ENCODE results near the gene DUSP8.

The DUSP8 gene

GRCh38 chr11:1565904-1566247, 6.2 kb downstream of the DUSP8 start:
- no peak for DNase-seq (ENCODE audit: low read depth in 2 of 2)

GRCh38 chr11:1565173-1565903, 6.7 kb downstream of the DUSP8 start:
- DNase-seq (ENCODE audit: low read depth in 2 of 2): no peak

GRCh38 chr11:1564535-1565172, 7.4 kb downstream of the DUSP8 start:
- no peak for DNase-seq (ENCODE audit: low read depth in 2 of 2)

GRCh38 chr11:1563697-1564534, 8.2 kb downstream of the DUSP8 start:
- no peak for DNase-seq (ENCODE audit: low read depth in 2 of 2)

GRCh38 chr11:1563149-1563638, 8.9 kb downstream of the DUSP8 start:
- DNase-seq (ENCODE audit: low read depth in 2 of 2): no peak

GRCh38 chr11:1562469-1563148, 9.5 kb downstream of the DUSP8 start:
- DNase-seq (ENCODE audit: low read depth in 2 of 2): no peak

- no peak for DNase-seq (ENCODE audit: low read depth in 2 of 2)
These were observed 10.1 kb downstream of the DUSP8 start for GRCh38 chr11:1561955-1562354.

- DNase-seq (ENCODE audit: low read depth in 2 of 2): no peak
These were observed 10.8 kb downstream of the DUSP8 start for GRCh38 chr11:1561266-1561665.

GRCh38 chr11:1560649-1561251, 11.3 kb downstream of the DUSP8 start:
- no peak for DNase-seq (ENCODE audit: low read depth in 2 of 2)

GRCh38 chr11:1560002-1560648, 11.9 kb downstream of the DUSP8 start:
- DNase-seq (ENCODE audit: low read depth in 2 of 2): no peak

GRCh38 chr11:1559111-1559951, 12.7 kb downstream of the DUSP8 start:
- DNase-seq (ENCODE audit: low read depth in 2 of 2): no peak

GRCh38 chr11:1558775-1559110, 13.3 kb downstream of the DUSP8 start:
- no peak for DNase-seq (ENCODE audit: low read depth in 2 of 2)

GRCh38 chr11:1557904-1558774, 13.9 kb downstream of the DUSP8 start:
- DNase-seq (ENCODE audit: low read depth in 2 of 2): no peak

- DNase-seq (ENCODE audit: low read depth in 2 of 2): no peak
These were observed 14.8 kb downstream of the DUSP8 start for GRCh38 chr11:1557051-1557884.

GRCh38 chr11:1556278-1556902, 15.7 kb downstream of the DUSP8 start:
- DNase-seq (ENCODE audit: low read depth in 2 of 2): no peak

- DNase-seq (ENCODE audit: low read depth in 2 of 2): no peak
These were observed 16.3 kb downstream of the DUSP8 start for GRCh38 chr11:1555713-1556153.

GRCh38 chr11:1554981-1555712, 16.9 kb downstream of the DUSP8 start:
- DNase-seq (ENCODE audit: low read depth in 2 of 2): no peak

Data from stimulated activated CD8-positive, alpha-beta memory T cell treated with anti-CD3 and anti-CD28 coated beads, Interleukin-7, amount 100 ng/mL, for 1 hour (primary cell).